Measurements from ENCODE around the gene MAD1L1.

DNA sequence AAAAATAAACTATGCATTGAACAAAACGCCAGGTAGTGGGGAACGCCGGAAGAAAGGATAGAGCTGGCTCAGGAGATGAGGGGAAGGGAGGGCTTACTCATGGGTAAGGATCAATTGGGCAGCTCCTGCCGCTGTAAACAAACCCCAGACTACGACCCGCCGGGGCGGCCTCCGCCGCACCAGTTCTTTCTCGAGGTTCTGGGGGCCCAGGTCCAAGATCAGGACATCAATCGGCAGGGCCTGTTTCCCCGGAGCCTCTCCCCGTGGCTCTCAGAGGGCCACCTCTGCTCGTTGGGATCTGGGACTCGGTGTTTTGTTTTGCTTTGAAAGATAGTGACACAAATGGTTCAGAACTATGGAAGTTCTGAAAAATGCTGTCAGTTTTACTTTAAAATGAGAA, 422.2 kb downstream of the MAD1L1 start:
- TF ChIP-seq, protein P1, sequence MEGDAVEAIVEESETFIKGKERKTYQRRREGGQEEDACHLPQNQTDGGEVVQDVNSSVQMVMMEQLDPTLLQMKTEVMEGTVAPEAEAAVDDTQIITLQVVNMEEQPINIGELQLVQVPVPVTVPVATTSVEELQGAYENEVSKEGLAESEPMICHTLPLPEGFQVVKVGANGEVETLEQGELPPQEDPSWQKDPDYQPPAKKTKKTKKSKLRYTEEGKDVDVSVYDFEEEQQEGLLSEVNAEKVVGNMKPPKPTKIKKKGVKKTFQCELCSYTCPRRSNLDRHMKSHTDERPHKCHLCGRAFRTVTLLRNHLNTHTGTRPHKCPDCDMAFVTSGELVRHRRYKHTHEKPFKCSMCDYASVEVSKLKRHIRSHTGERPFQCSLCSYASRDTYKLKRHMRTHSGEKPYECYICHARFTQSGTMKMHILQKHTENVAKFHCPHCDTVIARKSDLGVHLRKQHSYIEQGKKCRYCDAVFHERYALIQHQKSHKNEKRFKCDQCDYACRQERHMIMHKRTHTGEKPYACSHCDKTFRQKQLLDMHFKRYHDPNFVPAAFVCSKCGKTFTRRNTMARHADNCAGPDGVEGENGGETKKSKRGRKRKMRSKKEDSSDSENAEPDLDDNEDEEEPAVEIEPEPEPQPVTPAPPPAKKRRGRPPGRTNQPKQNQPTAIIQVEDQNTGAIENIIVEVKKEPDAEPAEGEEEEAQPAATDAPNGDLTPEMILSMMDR (conservative IDR thresholded peaks at IDR 0.05; ENCODE audit: low read depth, low read length), result no peak
- TF ChIP-seq EZH2 (IDR thresholded peaks at IDR 0.05; ENCODE audit: borderline replicate concordance, low read depth, low read length, poor library complexity, severe bottlenecking), result no peak
